HCT116 (cell line): ENCODE results near the gene CENPP. TPM values are rescaled to one million over a fixed set of nuclear protein-coding genes. Genes with fewer than 3 reads are reported as not detected.

Experiments
- ATAC-seq: fragments of 200-7000 bp; cut with Tn5 transposase; 2 replicates; pipeline ENCODE4 v1.9.1; 2020; ENCODE audit warnings: mild to moderate bottlenecking, moderate library complexity
- BruUV-seq: library from RNA; stranded (reverse); fragments of 400-500 nt; replicated peaks from 2 replicates; lab custom pipeline; 2021; lab: Mats Ljungman, UMichigan
- CTCF ChIA-PET: fragments of 300-600 bp; sonication (Branson Sonifier 250); formaldehyde crosslinking; loops from one replicate; lab custom pipeline; 2021; ENCODE audit warnings: antibody characterized with exemption; lab: Charles Lee
- POLR2A ChIA-PET: fragments of 300-600, 350-600 bp; sonication (Branson Sonifier 250); formaldehyde crosslinking; loops from one replicate; lab custom pipeline; 2021; ENCODE audit warnings: antibody characterized with exemption; lab: Charles Lee
- RAD21 ChIA-PET, 2 experiments: fragments of 300-600 bp; sonication (Branson Sonifier 250); formaldehyde crosslinking; loops; one replicate each; lab custom pipeline; 2023; ENCODE audit warnings: low total read pairs in 2 of 2; ENCODE audit not compliant: uncharacterized antibody in 2 of 2, unreplicated experiment in 2 of 2, low non-redundant PET in 1 of 2; lab: Charles Lee
- DNase-seq: peaks from one replicate; pipeline ENCODE4 v3.0.0-alpha.2; 2010; ENCODE audit warnings: low read depth, low spot score
- H2AFZ ChIP-seq: fragments of 200-600 bp; shearing (Covaris generic), sonication (generic); 2 replicates; pipeline ENCODE4 v1.6.1; 2017; ENCODE audit warnings: low read depth, mixed run types, mixed read lengths, antibody characterized with exemption, low read length; ENCODE audit not compliant: poor library complexity, severe bottlenecking
- H3K27ac ChIP-seq: 2 replicates; pipeline ENCODE4 v1.5.1; 2012; ENCODE audit warnings: low read depth, low read length
- H3K27me3 ChIP-seq: fragments of 200-600 bp; sonication (generic); 2 replicates; pipeline ENCODE4 v1.6.1; 2016; ENCODE audit warnings: mixed run types, low read length, mixed read lengths; ENCODE audit not compliant: insufficient read depth
- H3K36me3 ChIP-seq, 2 experiments: fragments of 200-500 bp in 1 of 2; fragments of 200-600 bp in 1 of 2; sonication (Bioruptor generic) in 1 of 2; sonication (generic) in 1 of 2; 2 replicates each; pipeline versions ENCODE4 v1.5.1 to v1.6.1; 2014 to 2016; ENCODE audit warnings: low read length in 2 of 2, inconsistent platforms in 1 of 2, mixed read lengths in 1 of 2, mixed run types in 1 of 2; ENCODE audit not compliant: insufficient read depth in 2 of 2, control insufficient read depth in 1 of 2
- H3K4me1 ChIP-seq, 2 experiments: fragments of 200-600 bp in 1 of 2; sonication (generic) in 1 of 2; 2 replicates each; pipeline versions ENCODE4 v1.5.1 to v1.6.1; 2012 to 2017; ENCODE audit warnings: low read length in 2 of 2, inconsistent platforms in 1 of 2, mild to moderate bottlenecking in 1 of 2, mixed read lengths in 1 of 2, mixed run types in 1 of 2, moderate library complexity in 1 of 2; ENCODE audit not compliant: insufficient read depth in 2 of 2, control insufficient read depth in 1 of 2
- H3K4me2 ChIP-seq: fragments of 200-600 bp; sonication (generic); 2 replicates; pipeline ENCODE4 v1.6.1; 2017; ENCODE audit warnings: mixed run types, low read length, mixed read lengths
- H3K4me3 ChIP-seq, 2 experiments: fragments of 200-600 bp in 1 of 2; sonication (generic) in 1 of 2; replicated peaks in 1 of 2; 2 replicates each; pipeline ENCODE4 v1.5.1; 2011 to 2016; ENCODE audit warnings: low read length in 2 of 2, control low read depth in 1 of 2, low read depth in 1 of 2, mild to moderate bottlenecking in 1 of 2, mixed read lengths in 1 of 2, mixed run types in 1 of 2
- H3K79me2 ChIP-seq: fragments of 200-600 bp; sonication (generic); 2 replicates; pipeline ENCODE4 v1.6.1; 2017; ENCODE audit warnings: mild to moderate bottlenecking, mixed run types, low read length, moderate library complexity, mixed read lengths; ENCODE audit not compliant: insufficient read depth
- H3K9ac ChIP-seq: fragments of 200-600 bp; sonication (generic); 2 replicates; pipeline ENCODE4 v1.6.1; 2016; ENCODE audit warnings: low read length, mixed read lengths
- H3K9me2 ChIP-seq: fragments of 200-600 bp; sonication (generic), shearing (Covaris generic); 2 replicates; pipeline ENCODE4 v1.6.1; 2017; ENCODE audit warnings: mixed run types, mild to moderate bottlenecking, moderate library complexity; ENCODE audit not compliant: insufficient read depth
- H3K9me3 ChIP-seq, 2 experiments: fragments of 200-500 bp in 1 of 2; fragments of 200-600 bp in 1 of 2; sonication (Bioruptor generic) in 1 of 2; sonication (generic) in 1 of 2; 2 replicates each; pipeline ENCODE4 v1.6.1; 2014 to 2017; ENCODE audit warnings: low read length in 2 of 2, mixed read lengths in 2 of 2, inconsistent platforms in 1 of 2, low read depth in 1 of 2, mild to moderate bottlenecking in 1 of 2, mixed run types in 1 of 2, moderate library complexity in 1 of 2; ENCODE audit not compliant: control insufficient read depth in 1 of 2, insufficient read depth in 1 of 2
- H4K20me1 ChIP-seq: fragments of 200-600 bp; sonication (generic), shearing (Covaris generic); 2 replicates; pipeline ENCODE4 v1.6.1; 2017; ENCODE audit warnings: mixed run types, mild to moderate bottlenecking, moderate library complexity; ENCODE audit not compliant: insufficient read depth
- ATF3 ChIP-seq: IDR thresholded peaks from 2 replicates; pipeline ENCODE4 v1.6.1; 2012
- CBX3 ChIP-seq: IDR thresholded peaks from 2 replicates; pipeline ENCODE4 v1.6.1; 2012; ENCODE audit warnings: low read depth
- CEBPB ChIP-seq: IDR thresholded peaks from 2 replicates; pipeline ENCODE4 v1.6.1; 2012; ENCODE audit warnings: low read depth
- EZH2phosphoT487 ChIP-seq: fragments of 200-600 bp; IDR thresholded peaks from 2 replicates; pipeline ENCODE4 v1.6.1; 2018; ENCODE audit warnings: antibody characterized with exemption, borderline replicate concordance
- JUND ChIP-seq: IDR thresholded peaks from 2 replicates; pipeline ENCODE4 v1.6.1; 2012
- MAX ChIP-seq: IDR thresholded peaks from 2 replicates; pipeline ENCODE4 v1.6.1; 2012
- RAD21 ChIP-seq: IDR thresholded peaks from 2 replicates; pipeline ENCODE4 v1.6.1; 2012; ENCODE audit warnings: low read depth, mild to moderate bottlenecking
- REST ChIP-seq: IDR thresholded peaks from 2 replicates; pipeline ENCODE4 v1.6.1; 2012; ENCODE audit warnings: low read depth
- SP1 ChIP-seq: IDR thresholded peaks from 2 replicates; pipeline ENCODE4 v1.6.1; 2012; ENCODE audit warnings: low read depth
- SRF ChIP-seq: IDR thresholded peaks from 2 replicates; pipeline ENCODE4 v1.6.1; 2012; ENCODE audit warnings: low read depth
- TCF7L2 ChIP-seq: IDR thresholded peaks from 2 replicates; pipeline ENCODE4 v1.7.0; 2011; ENCODE audit warnings: borderline replicate concordance, inconsistent platforms; ENCODE audit not compliant: insufficient read depth, insufficient read length; ENCODE audit errors: extremely low read depth
- YY1 ChIP-seq: IDR thresholded peaks from 2 replicates; pipeline ENCODE4 v1.6.1; 2011; ENCODE audit warnings: low read length, low read depth, moderate library complexity, mild to moderate bottlenecking; ENCODE audit not compliant: insufficient replicate concordance; ENCODE audit errors: extremely low read depth
- ZNF274 ChIP-seq: fragments of 200-500 bp; sonication (Bioruptor generic); IDR thresholded peaks from 2 replicates; pipeline ENCODE4 v1.6.1; 2014; ENCODE audit warnings: mild to moderate bottlenecking, low read depth, low read length, inconsistent platforms
- intact Hi-C: fragments of 100-400 bp; cut with micrococcal nuclease; formaldehyde crosslinking; loops from 2 replicates; pipeline ENCODE4 v1.10.0; 2022
- total RNA-seq: library from RNA; stranded (reverse); gene quantifications from one replicate; pipeline ENCODE4 v1.2.1, GENCODE V29; 2021; ENCODE audit not compliant: unreplicated experiment

CENPP gene
- total RNA-seq, 1 experiment from 2014 or later = 7.0 TPM

GRCh38 chr9:92642564-92642963 is 316.8 kb downstream of the CENPP start:
- no peak overlapping the region for H3K4me3 ChIP-seq
- RAD21 ChIA-PET = no interaction called here
- TF ChIP-seq CEBPB = no peak
- no peak for TF ChIP-seq YY1
- TF ChIP-seq RAD21 = no peak
- TF ChIP-seq TCF7L2 = no peak
- TF ChIP-seq REST = no peak
- TF ChIP-seq, all 23 proteins: peak for 0
- Histone ChIP-seq H4K20me1 (no peaks in the 10 kb centered on the region), H3K27me3 (no peaks in the 10 kb centered on the region), H3K9me2 (no peaks in the 10 kb centered on the region), H3K36me3 (peaks cover 18 to 34% of the 10 kb centered on the region in 2 experiments; a peak in 3 of 4 replicates), H3K9ac (no peak overlapping the region), H3K27ac (no peak overlapping the region), H3K79me2 (0 out of 2 replicates have a peak, but pooled peaks cover 6% of the 10 kb centered on the region), H3K4me1 (no peaks in the 10 kb centered on the region), H2AFZ (no peak overlapping the region), H3K4me2 (no peak overlapping the region), H3K9me3 (no peaks in the 10 kb centered on the region)
- POLR2A ChIA-PET = no interaction called here
- CTCF ChIA-PET = no interaction called here
- BruUV-seq = no TSS peak
- intact Hi-C loops = no loop called here
- DNase-seq (no peak), ATAC-seq (no peak)

GRCh38 chr9:92644278-92644677 is 318.5 kb downstream of the CENPP start:
- no peak for DNase-seq
- no TSS peak for BruUV-seq
- Histone ChIP-seq H3K27ac (no peak overlapping the region), H3K79me2 (0 out of 2 replicates have a peak, but pooled peaks cover 6% of the 10 kb centered on the region), H3K9me3 (no peaks in the 10 kb centered on the region), H3K36me3 (peaks cover 20 to 38% of the 10 kb centered on the region in 2 experiments; a peak in 3 of 4 replicates), H4K20me1 (no peaks in the 10 kb centered on the region), H3K4me2 (no peak overlapping the region), H3K9ac (no peak overlapping the region), H3K27me3 (no peaks in the 10 kb centered on the region), H3K9me2 (no peaks in the 10 kb centered on the region), H2AFZ (no peak overlapping the region), H3K4me3 (no peak overlapping the region), H3K4me1 (no peaks in the 10 kb centered on the region)
- ChIA-PET POLR2A (no interaction called here), CTCF (no interaction called here), RAD21 (no interaction called here)
- no peak for ATAC-seq
- intact Hi-C loops = no loop called here
- TF ChIP-seq TCF7L2 (no peak), SRF (no peak), ATF3 (no peak), JUND (no peak), SP1 (no peak), ZNF274 (no peak), CBX3 (no peak), REST (no peak), EZH2phosphoT487 (no peak), MAX (no peak), CEBPB (no peak)
